IMR-90 (cell line): ENCODE results near the gene DCDC2. TPM values are rescaled to one million over a fixed set of nuclear protein-coding genes. Genes with fewer than 3 reads are reported as not detected.

Source experiments
- ATAC-seq: fragments of 200-7000 bp; cut with Tn5 transposase; 2 replicates; pipeline ENCODE4 v1.9.1; 2020; ENCODE audit warnings: low read depth, mild to moderate bottlenecking, moderate library complexity
- BruUV-seq: library from RNA; stranded (reverse); fragments of 400-500 nt; replicated peaks from 2 replicates; lab custom pipeline; 2021; lab: Mats Ljungman, UMichigan
- CTCF ChIA-PET: fragments of 300-600 bp; formaldehyde crosslinking; extraction: SDS; loops from one replicate; lab custom pipeline; 2021; ENCODE audit warnings: antibody characterized with exemption; lab: Yijun Ruan, JAX
- POLR2A ChIA-PET: fragments of 300-600 bp; sonication (Branson Sonifier 250); formaldehyde crosslinking; loops from one replicate; lab custom pipeline; 2022; ENCODE audit warnings: antibody characterized with exemption; ENCODE audit not compliant: unreplicated experiment; lab: Charles Lee
- DNase-seq: peaks from one replicate; pipeline ENCODE4 v3.0.0; 2013
- H2AFZ ChIP-seq: replicated peaks from 2 replicates; pipeline ENCODE3; 2013; ENCODE audit warnings: low read length, mild to moderate bottlenecking; ENCODE audit not compliant: poor library complexity
- H2AK5ac ChIP-seq: 2 replicates; pipeline ENCODE4 v1.6.1; 2013; ENCODE audit warnings: low read depth, low read length, inconsistent platforms
- H2AK9ac ChIP-seq: replicated peaks from 2 replicates; pipeline ENCODE3; 2013; ENCODE audit warnings: mild to moderate bottlenecking, low read depth, low read length, moderate library complexity; ENCODE audit not compliant: poor library complexity
- H2BK120ac ChIP-seq: 2 replicates; pipeline ENCODE4 v1.6.1; 2013; ENCODE audit warnings: low read depth, low read length, inconsistent platforms
- H2BK15ac ChIP-seq: 3 replicates; pipeline ENCODE4 v1.6.1; 2013; ENCODE audit warnings: low read depth, low read length, inconsistent platforms
- H2BK20ac ChIP-seq: 2 replicates; pipeline ENCODE4 v1.6.1; 2013; ENCODE audit warnings: low read depth, mild to moderate bottlenecking, inconsistent platforms, low read length, moderate library complexity
- H2BK5ac ChIP-seq: 2 replicates; pipeline ENCODE4 v1.6.1; 2013; ENCODE audit warnings: mild to moderate bottlenecking, low read depth, low read length, inconsistent platforms; ENCODE audit not compliant: poor library complexity, severe bottlenecking
- H3K14ac ChIP-seq: replicated peaks from 2 replicates; pipeline ENCODE4 v1.6.1; 2013; ENCODE audit warnings: low read depth, low read length, inconsistent platforms
- H3K18ac ChIP-seq: 2 replicates; pipeline ENCODE4 v1.6.1; 2013; ENCODE audit warnings: low read depth, low read length, control low read depth
- H3K23ac ChIP-seq: 2 replicates; pipeline ENCODE4 v1.6.1; 2013; ENCODE audit warnings: low read depth, low read length, inconsistent platforms
- H3K27ac ChIP-seq: 2 replicates; pipeline ENCODE4 v1.5.1; 2013; ENCODE audit warnings: mild to moderate bottlenecking, control low read depth, low read length; ENCODE audit not compliant: insufficient read depth
- H3K27me3 ChIP-seq: 2 replicates; pipeline ENCODE4 v1.6.1; 2013; ENCODE audit warnings: low read length; ENCODE audit not compliant: control insufficient read depth, insufficient read depth
- H3K36me3 ChIP-seq: 2 replicates; pipeline ENCODE4 v1.6.1; 2013; ENCODE audit warnings: low read length, mixed read lengths; ENCODE audit not compliant: control insufficient read depth, insufficient read depth
- H3K4ac ChIP-seq: 2 replicates; pipeline ENCODE4 v1.6.1; 2013; ENCODE audit warnings: low read depth, low read length, inconsistent platforms
- H3K4me1 ChIP-seq: 2 replicates; pipeline ENCODE4 v1.6.1; 2013; ENCODE audit warnings: low read length, mixed read lengths; ENCODE audit not compliant: control insufficient read depth, insufficient read depth
- H3K4me2 ChIP-seq: 2 replicates; pipeline ENCODE4 v1.6.1; 2013; ENCODE audit warnings: low read depth, mild to moderate bottlenecking, control low read depth, low read length, moderate library complexity
- H3K4me3 ChIP-seq: 2 replicates; pipeline ENCODE4 v1.5.1; 2013; ENCODE audit warnings: low read depth, mild to moderate bottlenecking, control low read depth, low read length, moderate library complexity; ENCODE audit not compliant: insufficient read depth
- H3K56ac ChIP-seq: 2 replicates; pipeline ENCODE4 v1.6.1; 2013; ENCODE audit warnings: low read length, inconsistent platforms; ENCODE audit not compliant: insufficient read depth; ENCODE audit errors: extremely low read depth
- H3K79me1 ChIP-seq, 2 experiments: 2 replicates each; pipeline ENCODE4 v1.6.1; 2013; ENCODE audit warnings: low read length in 2 of 2, inconsistent platforms in 1 of 2, low read depth in 1 of 2
- H3K9ac ChIP-seq: 2 replicates; pipeline ENCODE4 v1.6.1; 2013; ENCODE audit warnings: low read depth, low read length, control low read depth
- H3K9me1 ChIP-seq: 2 replicates; pipeline ENCODE4 v1.6.1; 2013; ENCODE audit warnings: low read length, inconsistent platforms; ENCODE audit not compliant: insufficient read depth
- H3K9me3 ChIP-seq: 2 replicates; pipeline ENCODE4 v1.6.1; 2013; ENCODE audit warnings: low read length; ENCODE audit not compliant: control insufficient read depth, insufficient read depth
- H4K20me1 ChIP-seq: 2 replicates; pipeline ENCODE4 v1.6.1; 2013; ENCODE audit warnings: low read length, inconsistent platforms; ENCODE audit not compliant: insufficient read depth
- H4K5ac ChIP-seq: 2 replicates; pipeline ENCODE4 v1.6.1; 2013; ENCODE audit warnings: mild to moderate bottlenecking, low read depth, low read length, control low read depth
- H4K8ac ChIP-seq, 2 experiments: 2 replicates each; pipeline ENCODE4 v1.6.1; 2013; ENCODE audit warnings: low read depth in 2 of 2, low read length in 2 of 2, control low read depth in 1 of 2, inconsistent platforms in 1 of 2
- H4K91ac ChIP-seq: 2 replicates; pipeline ENCODE4 v1.6.1; 2013; ENCODE audit warnings: low read depth, low read length, inconsistent platforms; ENCODE audit not compliant: insufficient read depth
- BHLHE40 ChIP-seq: fragments of 150-350 bp; IDR thresholded peaks from 2 replicates; pipeline ENCODE4 v1.6.1; 2016; ENCODE audit warnings: mild to moderate bottlenecking, low read depth, low read length
- CEBPB ChIP-seq: IDR thresholded peaks from 2 replicates; pipeline ENCODE4 v1.6.1; 2012; ENCODE audit warnings: low read depth, low read length, improper control_type of control experiment
- CHD1 ChIP-seq: IDR thresholded peaks from 2 replicates; pipeline ENCODE4 v1.6.1; 2012; ENCODE audit warnings: low read depth, low read length, improper control_type of control experiment
- ELK1 ChIP-seq: fragments of 150-350 bp; IDR thresholded peaks from 2 replicates; pipeline ENCODE4 v1.6.1; 2016; ENCODE audit warnings: low read depth, mild to moderate bottlenecking, low read length, moderate library complexity, borderline replicate concordance
- FOS ChIP-seq: fragments of 150-350 bp; IDR thresholded peaks from 2 replicates; pipeline ENCODE4 v1.6.1; 2016; ENCODE audit warnings: low read depth, low read length
- MAFK ChIP-seq: IDR thresholded peaks from 2 replicates; pipeline ENCODE4 v1.6.1; 2012; ENCODE audit warnings: low read depth, low read length, improper control_type of control experiment
- MAZ ChIP-seq: IDR thresholded peaks from 2 replicates; pipeline ENCODE4 v1.6.1; 2012; ENCODE audit warnings: low read depth, mild to moderate bottlenecking, low read length, improper control_type of control experiment, moderate library complexity, borderline replicate concordance
- MXI1 ChIP-seq: IDR thresholded peaks from 2 replicates; pipeline ENCODE4 v1.6.1; 2012; ENCODE audit warnings: low read depth, mild to moderate bottlenecking, low read length, moderate library complexity, borderline replicate concordance
- NFE2L2 ChIP-seq: fragments of 150-350 bp; IDR thresholded peaks from 2 replicates; pipeline ENCODE4 v1.6.1; 2016; ENCODE audit warnings: low read depth, mild to moderate bottlenecking, low read length
- POLR2A ChIP-seq: IDR thresholded peaks from 2 replicates; pipeline ENCODE4 v1.6.1; 2012; ENCODE audit warnings: mild to moderate bottlenecking, low read depth, low read length
- RAD21 ChIP-seq: IDR thresholded peaks from 2 replicates; pipeline ENCODE4 v1.6.1; 2012; ENCODE audit warnings: low read length, improper control_type of control experiment
- RCOR1 ChIP-seq: IDR thresholded peaks from 2 replicates; pipeline ENCODE4 v1.6.1; 2012; ENCODE audit warnings: mild to moderate bottlenecking, low read length, improper control_type of control experiment; ENCODE audit not compliant: insufficient replicate concordance
- RFX5 ChIP-seq: IDR thresholded peaks from 2 replicates; pipeline ENCODE4 v1.8.0; 2012; ENCODE audit warnings: low read depth, mild to moderate bottlenecking, low read length, moderate library complexity
- SMC3 ChIP-seq: fragments of 150-350 bp; IDR thresholded peaks from 2 replicates; pipeline ENCODE4 v1.6.1; 2016; ENCODE audit warnings: low read depth, mild to moderate bottlenecking, antibody characterized with exemption, low read length, moderate library complexity
- USF2 ChIP-seq: fragments of 150-350 bp; IDR thresholded peaks from 2 replicates; pipeline ENCODE4 v1.6.1; 2017; ENCODE audit warnings: mild to moderate bottlenecking, antibody characterized with exemption, low read length, low read depth
- WGBS, 2 experiments: methylation state at CpG; one replicate each; pipeline versions ENCODE4 v1.1.5 to v1.1.7; 2013; ENCODE audit warnings: missing lambda C conversion rate in 2 of 2; ENCODE audit not compliant: insufficient read length in 1 of 2; ENCODE audit errors: extremely low coverage in 2 of 2; 5-methylcytosine and 5-hydroxymethylcytosine counted together
- dilution Hi-C: fragments of 300-500 bp; cut with HindIII; formaldehyde crosslinking; loops from one replicate; pipeline ENCODE4 v1.14.3; 2018; ENCODE audit warnings: low sequenced_read_pairs; ENCODE audit not compliant: unreplicated experiment
- in situ Hi-C: fragments of 300-500 bp; cut with MboI; formaldehyde crosslinking; loops from 3 replicates; pipeline ENCODE4 v1.14.3; 2019; ENCODE audit warnings: low sequenced_read_pairs, inconsistent platforms, mixed read lengths
- intact Hi-C: fragments of 100-400 bp; cut with micrococcal nuclease; formaldehyde crosslinking; loops from 2 replicates; pipeline ENCODE4 v1.10.0; 2022
- polyA plus RNA-seq, 3 experiments: library from polyadenylated mRNA; depleted of rRNA; stranded (reverse); fragments of >200 nt; gene quantifications; 2 replicates each; pipeline ENCODE4 v1.2.3, GENCODE V29; 2012; ENCODE audit warnings: low replicate concordance in 1 of 3
- total RNA-seq: library from RNA; depleted of rRNA; stranded (reverse); fragments of >200 nt; gene quantifications from 2 replicates; pipeline ENCODE4 v1.2.3, GENCODE V29; 2012
- TF ChIP-seq, protein P1 (sequence below): conservative IDR thresholded peaks from 2 replicates; pipeline ENCODE4 v1.5.1; 2012; ENCODE audit warnings: mild to moderate bottlenecking, low read depth, low read length, improper control_type of control experiment

DCDC2 gene
- total and polyA plus RNA-seq, 2 of the 4 experiments (the other 2 are of a cell fraction): not detected

- ChIA-PET POLR2A (no interaction called here), CTCF (no interaction called here)
- Histone ChIP-seq H3K9me3 (no peaks in the 10 kb centered on the region), H3K27me3 (no peaks in the 10 kb centered on the region), H2BK15ac (no peak overlapping the region), H3K9me1 (no peaks in the 10 kb centered on the region), H3K4ac (no peak overlapping the region), H3K18ac (no peak overlapping the region), H4K91ac (no peak overlapping the region), H3K36me3 (no peaks in the 10 kb centered on the region), H2BK20ac (no peak overlapping the region), H4K8ac (no peak overlapping the region), H3K79me1 (no peaks in the 10 kb centered on the region), H3K4me1 (no peaks in the 10 kb centered on the region), H3K27ac (no peak overlapping the region), H2AK5ac (no peak overlapping the region), H3K9ac (no peak overlapping the region), H2BK120ac (no peak overlapping the region), H4K5ac (no peak overlapping the region), H3K4me3 (no peak overlapping the region), H3K14ac (no peak overlapping the region), H3K23ac (no peak overlapping the region), H2AFZ (no peak overlapping the region), H3K56ac (no peak overlapping the region), H2AK9ac (no peak overlapping the region), H4K20me1 (no peaks in the 10 kb centered on the region), H3K4me2 (no peak overlapping the region), H2BK5ac (no peak overlapping the region)
- dilution Hi-C loops: no loop called here
- intact Hi-C loops: no loop called here
- TF ChIP-seq MAZ: no peak
- no peak for TF ChIP-seq POLR2A
- TF ChIP-seq, protein P1, sequence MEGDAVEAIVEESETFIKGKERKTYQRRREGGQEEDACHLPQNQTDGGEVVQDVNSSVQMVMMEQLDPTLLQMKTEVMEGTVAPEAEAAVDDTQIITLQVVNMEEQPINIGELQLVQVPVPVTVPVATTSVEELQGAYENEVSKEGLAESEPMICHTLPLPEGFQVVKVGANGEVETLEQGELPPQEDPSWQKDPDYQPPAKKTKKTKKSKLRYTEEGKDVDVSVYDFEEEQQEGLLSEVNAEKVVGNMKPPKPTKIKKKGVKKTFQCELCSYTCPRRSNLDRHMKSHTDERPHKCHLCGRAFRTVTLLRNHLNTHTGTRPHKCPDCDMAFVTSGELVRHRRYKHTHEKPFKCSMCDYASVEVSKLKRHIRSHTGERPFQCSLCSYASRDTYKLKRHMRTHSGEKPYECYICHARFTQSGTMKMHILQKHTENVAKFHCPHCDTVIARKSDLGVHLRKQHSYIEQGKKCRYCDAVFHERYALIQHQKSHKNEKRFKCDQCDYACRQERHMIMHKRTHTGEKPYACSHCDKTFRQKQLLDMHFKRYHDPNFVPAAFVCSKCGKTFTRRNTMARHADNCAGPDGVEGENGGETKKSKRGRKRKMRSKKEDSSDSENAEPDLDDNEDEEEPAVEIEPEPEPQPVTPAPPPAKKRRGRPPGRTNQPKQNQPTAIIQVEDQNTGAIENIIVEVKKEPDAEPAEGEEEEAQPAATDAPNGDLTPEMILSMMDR: no peak
- no peak for TF ChIP-seq CHD1
- TF ChIP-seq RAD21: no peak
- TF ChIP-seq SMC3: no peak
- TF ChIP-seq ELK1: no peak
- no peak for TF ChIP-seq CEBPB
- no peak for TF ChIP-seq NFE2L2
- TF ChIP-seq MAFK: no peak
- no peak for TF ChIP-seq USF2
- no peak for TF ChIP-seq MXI1
- TF ChIP-seq BHLHE40: no peak
- no peak for TF ChIP-seq RCOR1
- TF ChIP-seq RFX5: no peak
- TF ChIP-seq FOS: no peak
- no CpG with 5 or more reads among the region's 4 CpGs for WGBS, 2 experiments
- in situ Hi-C loops: no loop called here
- DNase-seq (no peak), ATAC-seq (no peak)
- no TSS peak for BruUV-seq
Measured at GRCh38 chr6:24330137-24330732, 27.6 kb downstream of the DCDC2 start.
